ENCODE results near the gene ZNF581. TPM values are rescaled to one million over a fixed set of nuclear protein-coding genes. Genes with fewer than 3 reads are reported as not detected.
A peak's percentile ranks its signal among the peaks of the same experiment; 100 is the strongest.

ZNF581 gene
- total RNA-seq, 1 experiment from 2014 or later, result 37.1 TPM

- ChIA-PET POLR2A (ENCODE audit: low non-redundant PET) (interaction anchor here (0.8 kb wide), 1 partner anchor 15 kb away, joined by 6 read pairs; no protein-coding TSS in a partner anchor), CTCF (no interaction called here)
- Histone ChIP-seq H3K27me3 (replicated peaks; ENCODE audit: insufficient read depth, low read depth, low read length, poor library complexity) (no peaks in the 10 kb centered on the region), H3K4me3 (ENCODE audit: low read depth, low read length, poor library complexity, severe bottlenecking) (no peak overlapping the region), H3K9me3 (ENCODE audit: low read depth, low read length, poor library complexity, severe bottlenecking) (no peaks in the 10 kb centered on the region), H3K4me1 (ENCODE audit: insufficient read depth, low read length, poor library complexity, severe bottlenecking) (no peaks in the 10 kb centered on the region), H3K27ac (ENCODE audit: low read depth, low read length, poor library complexity, severe bottlenecking) (no peak overlapping the region), H3K36me3 (ENCODE audit: insufficient read depth, low read length, poor library complexity, severe bottlenecking) (peaks cover 25% of the 10 kb centered on the region)
- no peak for DNase-seq (ENCODE audit: low spot score)
- intact Hi-C loops (cut with micrococcal nuclease; ENCODE audit: unreplicated experiment), result no loop called here
- no peak for TF ChIP-seq EZH2 (IDR thresholded peaks at IDR 0.05; ENCODE audit: borderline replicate concordance, low read depth, low read length, poor library complexity, severe bottlenecking)
- BruUV-seq (replicated peaks), result no TSS peak
Measured at GRCh38 chr19:55619286-55619685, 24.2 kb upstream of the ZNF581 start.

DNA sequence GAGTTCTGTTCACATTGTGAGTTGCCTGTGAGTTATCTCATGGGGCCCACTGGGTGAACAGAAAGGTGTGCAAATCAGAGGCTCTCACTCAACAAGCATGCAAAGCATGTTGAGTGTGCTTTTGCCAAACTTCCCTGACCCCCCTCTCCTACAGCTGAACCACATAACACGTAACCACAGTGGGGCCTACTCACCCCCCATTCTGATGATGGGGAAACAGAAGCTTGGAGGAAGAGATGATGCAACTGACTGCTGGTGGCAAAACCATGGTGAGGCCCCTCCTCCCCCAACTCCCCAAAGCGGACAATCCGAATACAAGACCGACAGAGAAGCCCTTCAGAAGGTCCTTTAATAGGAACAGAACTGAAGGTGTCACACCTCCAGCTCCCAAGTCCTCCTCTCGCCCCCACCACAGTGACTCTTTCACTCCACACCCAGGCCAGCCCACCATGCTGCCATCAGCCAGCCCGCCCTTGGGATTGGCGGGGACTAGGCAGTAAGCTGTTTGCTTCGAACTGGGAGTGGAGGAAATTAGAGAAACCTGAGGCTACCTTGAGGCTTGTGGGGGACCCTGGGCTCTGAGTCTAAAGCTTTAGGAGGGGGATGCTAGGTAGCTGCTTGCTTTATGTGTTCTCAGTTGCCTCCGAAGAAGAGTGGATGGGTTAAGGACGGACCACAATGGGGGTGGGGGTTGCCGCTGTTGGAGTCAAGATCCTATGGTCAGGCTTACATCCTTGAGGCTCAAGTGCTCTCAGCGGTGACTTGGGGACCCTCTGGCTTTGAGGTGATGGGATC lies 22.8 kb upstream of the ZNF581 start:
- Histone ChIP-seq H3K27me3 (replicated peaks; ENCODE audit: insufficient read depth, low read depth, low read length, poor library complexity) (no peaks in the 10 kb centered on the region), H3K27ac (ENCODE audit: low read depth, low read length, poor library complexity, severe bottlenecking) (peak overlapping the region; percentile 13), H3K4me3 (ENCODE audit: low read depth, low read length, poor library complexity, severe bottlenecking) (no peak overlapping the region), H3K36me3 (ENCODE audit: insufficient read depth, low read length, poor library complexity, severe bottlenecking) (peaks cover 21% of the 10 kb centered on the region), H3K4me1 (ENCODE audit: insufficient read depth, low read length, poor library complexity, severe bottlenecking) (peaks cover 5% of the 10 kb centered on the region), H3K9me3 (ENCODE audit: low read depth, low read length, poor library complexity, severe bottlenecking) (no peaks in the 10 kb centered on the region)
- POLR2A ChIA-PET (ENCODE audit: low non-redundant PET), result interaction anchor here (0.6 kb wide), 2 partner anchors 16 to 1159 kb away, joined by 3 to 10 read pairs; no protein-coding TSS in a partner anchor
- TF ChIP-seq, protein P1, sequence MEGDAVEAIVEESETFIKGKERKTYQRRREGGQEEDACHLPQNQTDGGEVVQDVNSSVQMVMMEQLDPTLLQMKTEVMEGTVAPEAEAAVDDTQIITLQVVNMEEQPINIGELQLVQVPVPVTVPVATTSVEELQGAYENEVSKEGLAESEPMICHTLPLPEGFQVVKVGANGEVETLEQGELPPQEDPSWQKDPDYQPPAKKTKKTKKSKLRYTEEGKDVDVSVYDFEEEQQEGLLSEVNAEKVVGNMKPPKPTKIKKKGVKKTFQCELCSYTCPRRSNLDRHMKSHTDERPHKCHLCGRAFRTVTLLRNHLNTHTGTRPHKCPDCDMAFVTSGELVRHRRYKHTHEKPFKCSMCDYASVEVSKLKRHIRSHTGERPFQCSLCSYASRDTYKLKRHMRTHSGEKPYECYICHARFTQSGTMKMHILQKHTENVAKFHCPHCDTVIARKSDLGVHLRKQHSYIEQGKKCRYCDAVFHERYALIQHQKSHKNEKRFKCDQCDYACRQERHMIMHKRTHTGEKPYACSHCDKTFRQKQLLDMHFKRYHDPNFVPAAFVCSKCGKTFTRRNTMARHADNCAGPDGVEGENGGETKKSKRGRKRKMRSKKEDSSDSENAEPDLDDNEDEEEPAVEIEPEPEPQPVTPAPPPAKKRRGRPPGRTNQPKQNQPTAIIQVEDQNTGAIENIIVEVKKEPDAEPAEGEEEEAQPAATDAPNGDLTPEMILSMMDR (conservative IDR thresholded peaks at IDR 0.05; ENCODE audit: low read depth, low read length), result no peak
- TF ChIP-seq EZH2 (IDR thresholded peaks at IDR 0.05; ENCODE audit: borderline replicate concordance, low read depth, low read length, poor library complexity, severe bottlenecking), result no peak
- TSS peak; percentile 18 for BruUV-seq (replicated peaks)
- intact Hi-C loops (cut with micrococcal nuclease; ENCODE audit: unreplicated experiment), result no loop called here
- DNase-seq (ENCODE audit: low spot score), result no peak
- CTCF ChIA-PET, result no interaction called here

DNA sequence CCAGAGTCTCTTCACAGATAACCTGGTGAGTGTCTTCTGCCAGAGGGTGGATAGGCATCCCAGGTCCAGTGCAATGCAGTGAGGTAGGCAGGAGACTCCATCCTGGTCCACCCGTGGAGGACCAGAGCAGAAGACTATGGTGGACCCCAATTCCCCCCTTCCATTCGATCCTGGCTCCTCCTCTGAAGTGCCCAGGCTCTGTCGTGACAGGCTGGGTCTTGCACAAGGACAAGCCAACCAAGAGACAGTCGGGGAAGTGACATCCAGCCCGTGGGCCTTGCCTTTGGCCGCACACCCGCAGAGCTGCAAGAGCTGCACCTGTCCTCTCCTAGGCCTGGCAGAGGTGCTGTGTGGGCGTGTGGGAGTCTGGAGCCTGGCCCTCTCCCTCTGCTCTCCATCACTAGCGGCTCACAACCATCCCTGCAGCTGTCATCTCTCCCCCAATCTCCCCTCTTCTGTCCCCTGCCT lies 22.2 kb upstream of the ZNF581 start:
- intact Hi-C loops (cut with micrococcal nuclease; ENCODE audit: unreplicated experiment), result no loop called here
- Histone ChIP-seq H3K36me3 (ENCODE audit: insufficient read depth, low read length, poor library complexity, severe bottlenecking) (peaks cover 18% of the 10 kb centered on the region), H3K27me3 (replicated peaks; ENCODE audit: insufficient read depth, low read depth, low read length, poor library complexity) (no peaks in the 10 kb centered on the region), H3K9me3 (ENCODE audit: low read depth, low read length, poor library complexity, severe bottlenecking) (no peaks in the 10 kb centered on the region), H3K4me1 (ENCODE audit: insufficient read depth, low read length, poor library complexity, severe bottlenecking) (peaks cover 5% of the 10 kb centered on the region), H3K4me3 (ENCODE audit: low read depth, low read length, poor library complexity, severe bottlenecking) (no peak overlapping the region), H3K27ac (ENCODE audit: low read depth, low read length, poor library complexity, severe bottlenecking) (no peak overlapping the region)
- TF ChIP-seq, protein P1 (conservative IDR thresholded peaks at IDR 0.05; ENCODE audit: low read depth, low read length), result no peak
- TF ChIP-seq EZH2 (IDR thresholded peaks at IDR 0.05; ENCODE audit: borderline replicate concordance, low read depth, low read length, poor library complexity, severe bottlenecking), result no peak
- ChIA-PET POLR2A (ENCODE audit: low non-redundant PET) (interaction anchor here (0.6 kb wide), 1 partner anchor 16 kb away, joined by 3 read pairs; no protein-coding TSS in a partner anchor), CTCF (no interaction called here)
- no TSS peak for BruUV-seq (replicated peaks)
- DNase-seq (ENCODE audit: low spot score), result no peak
